Stimulated activated CD8-positive, alpha-beta memory T cell treated with anti-CD3 and anti-CD28 coated beads, Interleukin-7, amount 100 ng/mL, for 24 hours (primary cell): ENCODE measurements around the gene PHETA1.
"Not testable (repeated sequence)": the region's sequence is repeated elsewhere in the genome, so short reads cannot be mapped to it uniquely, and the experiment has no call there.

Experiments
- DNase-seq: peaks from one replicate; pipeline ENCODE4 v3.0.0-alpha.2; 2020; ENCODE audit warnings: low read depth

PHETA1 gene

DNA sequence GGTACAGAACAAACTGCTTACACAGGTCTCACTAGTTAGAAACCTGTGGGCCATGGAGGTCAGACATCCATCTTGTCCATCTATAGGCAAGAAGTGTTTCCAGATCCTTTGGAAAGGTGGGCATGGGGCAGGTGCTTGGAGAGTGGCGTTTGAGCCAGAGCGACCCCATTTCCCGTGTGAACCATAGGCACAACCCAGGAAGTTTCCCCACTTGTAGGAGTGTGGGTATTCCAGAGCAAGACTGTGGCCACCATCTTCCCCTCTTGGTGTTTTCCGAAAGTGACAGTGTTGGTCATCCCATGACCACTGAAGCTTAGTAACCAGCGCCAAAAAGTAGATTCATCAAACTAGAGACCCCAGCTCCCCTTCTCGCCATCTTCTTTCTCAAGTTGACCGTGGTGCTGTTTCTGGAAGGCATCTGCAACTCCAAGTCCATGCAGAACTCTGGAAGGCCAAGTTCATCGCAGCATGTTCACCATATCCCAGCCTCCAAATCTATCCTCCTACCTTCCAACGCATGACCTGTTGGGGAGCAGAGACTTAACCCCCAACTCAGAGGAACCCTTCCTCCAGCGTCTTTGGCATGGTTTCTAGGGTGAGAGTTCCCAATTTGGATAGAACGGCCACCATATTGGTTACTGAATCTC is 19.7 kb downstream of the PHETA1 start:
- no peak for DNase-seq

DNA sequence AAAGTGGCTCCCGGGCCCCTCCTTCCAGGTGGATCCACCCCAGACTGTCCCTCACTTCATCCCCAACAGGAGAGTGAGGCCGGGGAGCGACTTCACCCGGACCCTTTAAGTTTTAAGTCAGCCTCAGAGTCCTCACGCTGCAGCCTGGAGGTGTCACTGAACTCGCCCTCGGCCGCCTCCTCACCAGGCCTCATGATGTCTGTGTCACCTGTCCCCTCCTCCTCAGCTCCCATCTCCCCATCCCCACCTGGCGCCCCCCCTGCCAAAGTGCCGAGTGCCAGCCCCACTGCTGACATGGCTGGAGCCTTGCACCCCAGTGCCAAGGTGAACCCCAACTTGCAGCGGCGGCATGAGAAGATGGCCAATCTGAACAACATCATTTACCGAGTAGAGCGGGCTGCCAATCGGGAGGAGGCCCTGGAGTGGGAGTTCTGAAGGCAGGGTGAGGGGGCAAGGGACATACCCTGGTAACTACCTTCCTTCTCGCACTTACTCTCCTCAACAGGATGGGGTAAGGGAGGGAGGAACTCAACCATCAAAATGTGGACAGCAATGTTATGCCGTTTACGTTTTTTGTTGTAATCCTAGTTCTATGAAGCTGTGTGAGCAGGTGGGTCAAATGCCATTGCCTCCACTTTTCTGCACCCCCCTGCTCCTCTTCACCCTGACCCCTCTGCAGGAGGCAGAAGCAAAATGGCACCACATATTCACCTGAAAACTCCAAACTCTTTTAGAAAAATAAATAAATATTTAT is 20.8 kb downstream of the PHETA1 start:
- no peak for DNase-seq

DNA sequence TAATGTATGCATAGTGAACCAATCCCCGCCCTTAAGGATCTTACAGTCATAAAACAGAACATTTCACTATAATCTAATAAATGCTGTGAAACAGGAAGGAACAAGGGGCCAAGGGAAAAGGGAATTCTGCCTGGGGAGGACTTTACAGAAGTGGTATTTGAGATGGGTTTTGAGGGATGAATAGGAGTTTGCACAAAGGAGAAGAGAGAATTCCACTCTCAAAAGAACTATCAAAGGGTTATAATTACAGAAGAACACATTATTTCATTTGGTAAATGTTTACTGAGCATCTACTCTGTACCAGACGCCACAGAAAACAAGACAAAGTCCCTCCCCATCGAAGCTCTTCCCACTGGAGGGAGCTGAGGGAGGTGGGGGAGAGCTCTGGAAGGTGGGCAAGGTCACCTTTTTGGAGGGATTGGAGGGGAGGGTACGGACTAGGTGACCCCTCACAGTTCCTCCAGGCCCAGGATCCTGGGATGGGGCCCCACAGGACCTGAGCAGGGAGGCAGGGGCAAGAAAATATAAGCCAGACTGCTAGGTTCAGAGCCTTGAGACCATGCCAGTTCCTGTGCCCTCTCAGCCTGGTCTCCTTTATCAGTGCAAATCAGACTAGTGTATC is 24.5 kb downstream of the PHETA1 start:
- no peak for DNase-seq

DNA sequence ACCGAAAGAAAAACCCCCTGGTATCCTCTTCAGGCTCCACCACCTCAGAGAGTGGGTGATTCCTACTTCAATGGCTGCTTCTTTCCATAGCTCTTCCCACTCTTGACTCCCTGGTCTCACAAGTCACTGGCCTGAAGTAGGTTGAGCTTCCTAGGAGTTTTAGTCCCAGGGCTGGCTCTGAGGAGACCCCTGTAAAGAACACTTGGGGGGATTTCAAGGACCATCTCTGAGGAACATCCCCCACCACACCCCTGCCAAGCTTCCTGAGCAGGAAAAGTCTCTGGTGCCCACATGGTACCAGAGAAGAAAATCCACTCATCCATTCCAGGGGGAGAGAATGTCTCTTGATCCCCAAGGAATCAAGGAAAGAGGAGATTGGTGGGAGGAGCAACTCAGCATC is 25.7 kb downstream of the PHETA1 start:
- no peak for DNase-seq

DNA sequence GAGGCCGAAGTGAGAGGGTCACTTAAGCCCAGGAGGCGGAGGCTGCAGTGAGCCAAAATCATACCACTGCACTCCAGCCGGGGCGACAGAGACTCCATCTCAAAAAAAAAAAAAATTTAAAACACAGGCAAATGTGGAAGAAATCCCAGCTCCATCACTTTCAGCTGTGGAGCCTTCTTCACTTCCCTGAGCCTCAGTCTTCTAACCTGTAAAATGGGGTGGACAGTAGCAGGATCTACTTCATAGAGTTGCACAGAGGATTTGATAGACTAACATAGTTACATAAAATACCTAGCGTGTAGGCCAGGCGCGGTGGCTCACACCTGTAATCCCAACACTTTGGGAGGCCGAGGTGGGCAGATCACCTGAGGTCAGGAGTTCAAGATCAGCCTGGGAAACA is 26.5 kb downstream of the PHETA1 start:
- DNase-seq, result no peak

DNA sequence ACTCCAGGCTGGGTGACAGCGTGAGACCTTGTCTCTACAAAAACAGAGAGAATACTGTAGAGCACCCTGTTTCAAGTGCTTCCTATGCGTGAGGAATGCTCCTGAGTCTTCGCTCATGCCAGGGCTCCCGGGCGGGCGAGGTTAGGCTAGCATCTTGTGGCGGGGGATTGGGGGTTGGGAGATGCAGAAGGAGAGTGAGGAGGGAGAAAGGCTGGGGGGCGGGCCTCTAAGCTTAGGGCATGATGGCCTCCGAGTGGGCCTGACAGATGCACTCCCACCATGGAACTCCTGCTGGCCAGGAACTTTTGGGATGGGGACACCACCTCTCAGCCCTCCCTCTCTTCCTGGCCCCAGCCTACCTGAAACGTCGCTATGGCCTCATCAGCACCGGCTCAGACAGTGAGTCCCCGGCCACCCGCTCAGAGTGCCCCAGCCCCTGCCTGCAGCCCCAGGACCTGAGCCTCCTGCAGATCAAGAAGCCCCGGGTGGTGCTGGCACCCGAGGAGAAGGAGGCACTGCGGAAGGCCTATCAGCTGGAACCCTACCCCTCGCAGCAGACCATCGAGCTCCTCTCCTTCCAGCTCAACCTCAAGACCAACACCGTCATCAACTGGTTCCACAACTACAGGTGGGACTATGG is 27.3 kb downstream of the PHETA1 start:
- no peak for DNase-seq

DNA sequence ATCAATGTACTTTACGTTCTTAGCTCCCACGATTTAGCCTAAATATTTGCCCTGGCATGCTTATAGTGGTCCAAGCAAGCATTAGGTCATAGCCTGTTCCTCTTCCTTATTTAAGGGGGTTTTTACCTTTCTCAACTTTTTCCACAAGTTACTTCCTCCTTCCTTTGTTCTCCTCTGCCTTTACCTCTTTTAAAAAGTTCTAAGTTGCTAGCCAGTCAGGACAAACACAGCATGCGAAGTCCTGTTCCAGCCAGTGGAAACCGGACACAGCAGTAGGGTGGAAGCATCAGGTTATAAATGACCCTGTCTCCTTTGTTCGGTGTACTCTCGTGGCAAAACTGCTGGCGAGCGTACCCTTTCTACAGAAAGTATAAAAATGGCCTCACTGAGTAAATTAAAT is 28.2 kb downstream of the PHETA1 start:
- not testable (repeated sequence) for DNase-seq

DNA sequence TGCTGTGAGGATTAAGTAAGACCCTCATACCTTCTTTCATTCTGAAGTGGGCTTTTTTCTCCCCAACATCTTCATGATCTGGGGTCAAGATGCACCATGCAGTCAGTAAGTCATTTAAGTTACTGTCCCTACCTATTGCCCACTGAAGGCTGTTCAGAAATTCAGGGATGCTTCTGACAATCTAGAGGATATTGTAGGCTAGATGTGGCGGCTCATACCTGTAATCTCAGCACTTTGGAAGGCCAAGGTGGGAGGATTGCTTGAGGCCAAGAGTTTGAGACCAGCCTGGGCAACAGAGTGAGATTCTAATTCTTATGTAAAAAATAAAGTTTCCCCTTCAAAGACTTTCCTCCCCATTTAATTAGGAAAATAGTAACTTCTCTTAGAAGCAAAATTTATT is 28.7 kb downstream of the PHETA1 start:
- no peak for DNase-seq

DNA sequence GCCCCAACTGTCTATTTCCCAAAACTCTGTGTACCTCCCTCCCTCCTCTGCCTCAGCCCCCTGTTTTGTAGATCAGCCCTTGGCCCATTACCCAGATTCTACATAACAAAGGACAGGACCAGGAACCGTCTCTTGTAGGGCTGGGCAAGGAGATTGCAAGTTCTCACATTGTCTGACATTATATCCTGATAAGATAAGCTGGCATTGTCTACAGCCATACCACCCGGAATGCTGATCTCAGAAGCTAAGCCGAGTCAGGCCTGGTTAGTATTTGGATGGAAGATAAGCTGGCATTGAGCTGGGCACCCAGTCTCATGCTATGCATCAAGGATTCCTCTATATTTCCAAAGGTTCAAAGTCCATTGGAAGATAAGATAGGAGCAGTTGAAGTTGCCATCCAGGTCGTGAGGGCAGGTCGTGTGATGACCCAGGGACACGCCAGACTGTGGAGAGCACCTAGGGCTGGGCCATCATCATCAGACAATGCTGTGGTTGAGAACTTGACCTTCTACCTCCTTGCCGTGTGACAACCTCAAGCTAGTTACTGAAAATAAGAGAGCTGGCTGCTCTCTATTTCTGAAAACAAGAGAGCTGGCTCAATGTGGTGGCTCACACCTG is 29.5 kb downstream of the PHETA1 start:
- DNase-seq, result no peak

DNA sequence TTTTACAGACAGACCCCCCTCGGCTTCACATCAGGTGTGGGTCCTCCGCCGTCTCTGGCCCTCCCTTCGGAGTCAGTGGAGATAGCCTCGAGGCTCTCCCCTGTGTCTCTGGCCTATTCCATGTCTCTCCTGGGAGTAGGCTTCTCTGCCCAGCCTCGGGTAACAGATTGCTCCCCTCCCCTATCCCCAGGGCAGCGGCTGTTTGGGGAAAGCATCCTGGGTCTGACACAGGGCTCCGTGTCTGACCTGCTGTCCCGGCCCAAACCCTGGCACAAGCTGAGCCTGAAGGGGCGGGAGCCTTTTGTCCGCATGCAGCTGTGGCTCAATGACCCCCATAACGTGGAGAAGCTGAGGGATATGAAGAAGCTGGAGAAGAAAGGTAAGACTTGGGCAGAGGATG is 30.8 kb downstream of the PHETA1 start:
- DNase-seq, result no peak

DNA sequence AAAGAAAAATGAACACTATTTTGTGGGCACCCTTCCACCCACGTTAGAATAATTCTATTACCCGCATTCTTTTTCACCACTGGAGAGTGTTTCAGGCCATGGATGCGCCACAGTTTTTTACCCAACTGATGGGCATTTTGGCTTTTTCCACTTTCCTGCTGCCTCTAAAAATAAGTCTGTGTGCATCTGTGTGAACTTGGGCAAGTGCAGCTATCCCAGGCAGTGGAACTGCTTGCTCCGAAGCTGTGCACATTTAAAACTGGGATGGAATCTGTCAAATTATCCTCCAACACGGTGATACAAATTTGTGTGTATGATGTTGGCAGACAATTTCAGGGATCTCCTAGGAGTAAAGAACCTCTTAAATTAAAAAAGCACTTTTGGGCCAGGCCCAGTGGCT is 31.5 kb downstream of the PHETA1 start:
- DNase-seq, result no peak

DNA sequence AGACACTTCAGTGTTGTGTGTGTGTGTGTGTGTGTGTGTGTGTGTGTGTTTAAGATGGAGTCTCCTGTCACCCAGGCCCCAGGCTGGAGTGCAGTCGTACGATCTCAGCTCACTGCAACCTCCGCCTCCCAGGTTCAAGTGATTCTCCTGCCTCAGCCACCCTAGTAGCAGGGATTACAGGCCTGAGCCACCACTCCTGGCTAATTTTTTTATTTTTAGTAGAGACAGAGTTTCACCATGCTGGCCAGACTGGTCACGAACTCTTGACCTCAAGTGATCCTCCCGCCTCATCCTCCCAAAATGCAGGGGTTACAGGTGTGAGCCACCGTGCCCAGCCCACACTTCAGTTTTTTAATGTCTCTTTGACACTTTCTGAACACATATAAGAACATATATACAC is 32.5 kb downstream of the PHETA1 start:
- not testable (repeated sequence) for DNase-seq

DNA sequence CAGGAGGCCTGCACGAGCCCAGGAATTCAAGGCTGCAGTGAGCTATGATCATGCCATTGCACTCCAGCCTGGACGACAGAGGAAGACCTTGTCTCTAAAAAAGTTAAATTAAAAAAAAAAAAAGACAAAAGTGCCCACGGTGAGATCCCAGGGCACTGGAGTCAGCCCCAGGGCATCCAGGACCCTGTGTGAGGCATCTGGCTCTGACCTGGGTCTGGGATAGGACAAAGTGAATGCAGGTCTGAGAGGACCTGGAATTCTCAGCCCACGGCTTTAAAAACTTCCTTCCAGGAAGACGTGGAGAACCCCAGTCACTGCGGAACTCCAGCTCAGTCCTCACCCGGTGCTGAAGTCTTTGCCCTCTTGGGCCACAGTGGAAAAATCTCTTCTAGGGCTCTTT is 33.1 kb downstream of the PHETA1 start:
- DNase-seq, result no peak

DNA sequence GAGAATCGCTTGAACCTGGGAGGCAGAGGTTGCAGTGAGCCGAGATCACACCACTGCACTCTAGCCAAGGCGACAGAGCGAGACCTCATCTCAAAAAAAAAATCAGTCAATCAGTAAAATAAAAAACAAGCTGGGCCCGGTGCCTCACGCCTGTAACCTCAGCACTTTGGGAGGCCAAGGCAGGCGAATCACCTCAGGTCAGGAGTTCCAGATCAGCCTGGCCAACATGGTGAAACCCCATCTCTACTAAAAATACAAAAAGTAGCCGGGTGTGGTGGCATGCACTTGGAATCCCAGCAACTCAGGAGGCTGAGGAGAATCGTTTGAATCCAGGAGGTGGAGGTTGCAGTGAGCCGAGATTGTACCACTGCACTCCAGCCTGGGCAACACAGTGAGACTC is 33.6 kb downstream of the PHETA1 start:
- DNase-seq, result not testable (repeated sequence)

DNA sequence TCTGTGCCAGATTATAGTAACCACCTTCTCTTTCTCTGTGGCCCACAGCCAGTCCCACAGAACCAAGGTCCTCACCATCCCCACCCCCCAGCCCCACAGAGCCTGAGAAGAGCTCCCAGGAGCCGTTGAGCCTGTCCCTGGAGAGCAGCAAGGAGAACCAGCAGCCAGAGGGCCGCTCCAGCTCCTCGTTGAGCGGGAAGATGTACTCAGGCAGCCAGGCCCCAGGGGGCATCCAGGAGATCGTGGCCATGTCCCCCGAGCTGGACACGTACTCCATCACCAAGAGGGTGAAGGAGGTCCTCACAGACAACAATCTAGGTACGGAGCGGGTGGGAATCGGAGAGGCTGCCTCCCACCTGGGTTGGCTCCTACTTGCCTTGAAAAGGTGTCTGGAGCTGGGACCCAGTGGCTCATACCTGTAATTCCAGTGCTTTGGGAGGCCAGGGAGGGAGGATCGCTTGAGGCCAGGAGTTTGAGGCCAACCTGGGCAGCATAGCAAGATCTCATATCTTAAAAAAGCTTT is 34.4 kb downstream of the PHETA1 start:
- DNase-seq, result no peak

DNA sequence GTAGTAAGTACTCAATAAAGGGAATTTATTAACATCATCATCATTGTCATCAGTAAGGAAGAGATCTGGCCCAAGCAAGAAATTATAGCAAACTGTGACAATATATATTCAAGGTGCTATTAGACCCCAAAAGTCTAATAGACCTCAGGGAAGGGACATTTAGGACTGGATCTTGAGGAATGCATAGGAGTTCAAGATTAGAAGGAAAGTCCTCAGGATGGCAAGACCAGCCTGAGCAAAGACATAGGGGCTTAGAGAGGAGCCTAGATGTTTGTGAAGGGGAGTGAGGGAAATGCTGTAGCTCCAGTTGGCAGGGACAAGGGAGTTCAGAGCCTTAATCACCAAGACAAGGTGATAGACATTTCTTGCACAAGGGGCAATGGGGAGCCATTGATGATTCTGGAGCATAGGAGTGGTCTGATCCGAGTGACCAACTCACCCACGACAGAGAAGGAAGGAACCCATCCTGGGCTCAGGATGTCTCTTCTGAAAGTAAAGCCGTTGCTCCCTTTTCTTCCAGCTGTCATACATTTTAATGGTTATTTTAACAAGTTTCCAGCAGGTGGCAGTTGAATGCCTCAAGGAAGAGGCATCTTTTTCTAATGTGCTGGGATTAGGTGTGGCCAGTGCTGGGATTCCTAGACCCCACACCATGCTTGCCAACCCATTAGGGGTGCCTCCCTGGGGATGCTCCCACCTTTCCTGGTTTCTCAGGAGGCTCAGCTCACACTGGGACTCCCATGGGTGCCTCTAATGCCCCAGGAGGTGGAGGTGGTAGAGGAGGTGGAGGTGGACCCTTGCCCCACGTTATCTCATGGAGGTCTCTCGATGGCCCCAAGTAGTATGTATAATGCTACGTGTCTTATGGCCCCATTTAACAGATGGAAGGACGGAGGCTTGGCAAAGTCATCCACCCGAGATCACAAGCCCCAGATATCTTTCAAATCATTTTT is 37.8 kb downstream of the PHETA1 start:
- DNase-seq, result no peak

DNA sequence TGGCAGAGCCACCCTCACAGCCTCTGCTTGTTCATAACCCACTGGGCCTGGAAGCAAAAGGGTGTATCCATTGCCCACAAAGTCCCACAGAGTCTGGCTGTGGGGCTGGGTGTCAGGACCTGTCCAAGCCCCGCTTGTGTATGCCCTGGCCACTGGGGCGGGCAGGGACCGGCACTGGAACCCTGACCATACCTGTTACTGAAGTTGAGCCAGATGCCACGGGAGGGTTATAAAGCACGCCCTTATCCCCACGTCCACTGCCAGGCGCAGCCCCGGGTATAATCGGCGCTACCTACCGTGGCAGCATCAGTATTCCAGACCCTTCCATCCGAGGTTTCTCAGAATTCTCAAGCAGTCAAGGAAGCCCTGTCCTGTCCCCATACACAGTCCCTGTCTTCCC is 40.8 kb downstream of the PHETA1 start:
- no peak for DNase-seq

DNA sequence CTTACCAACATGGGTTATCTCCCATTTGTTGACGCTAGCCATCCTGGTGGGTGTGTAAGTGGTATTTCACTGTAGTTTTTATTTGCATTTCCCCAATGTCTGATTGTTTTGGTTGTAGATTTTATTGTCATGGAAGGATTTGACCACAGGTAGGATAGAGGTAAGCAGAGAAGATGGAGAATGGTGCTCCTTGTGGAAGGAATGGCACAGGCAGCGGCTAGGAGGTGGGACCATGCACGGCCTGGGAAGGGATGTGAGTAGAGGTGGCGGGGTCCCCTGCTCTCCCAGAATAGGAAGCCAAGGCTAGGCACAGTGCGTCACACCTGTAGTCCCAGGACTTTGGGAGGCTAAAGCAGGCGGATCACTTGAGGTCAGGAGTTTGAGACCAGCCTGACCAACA is 41.4 kb downstream of the PHETA1 start:
- no peak for DNase-seq

DNA sequence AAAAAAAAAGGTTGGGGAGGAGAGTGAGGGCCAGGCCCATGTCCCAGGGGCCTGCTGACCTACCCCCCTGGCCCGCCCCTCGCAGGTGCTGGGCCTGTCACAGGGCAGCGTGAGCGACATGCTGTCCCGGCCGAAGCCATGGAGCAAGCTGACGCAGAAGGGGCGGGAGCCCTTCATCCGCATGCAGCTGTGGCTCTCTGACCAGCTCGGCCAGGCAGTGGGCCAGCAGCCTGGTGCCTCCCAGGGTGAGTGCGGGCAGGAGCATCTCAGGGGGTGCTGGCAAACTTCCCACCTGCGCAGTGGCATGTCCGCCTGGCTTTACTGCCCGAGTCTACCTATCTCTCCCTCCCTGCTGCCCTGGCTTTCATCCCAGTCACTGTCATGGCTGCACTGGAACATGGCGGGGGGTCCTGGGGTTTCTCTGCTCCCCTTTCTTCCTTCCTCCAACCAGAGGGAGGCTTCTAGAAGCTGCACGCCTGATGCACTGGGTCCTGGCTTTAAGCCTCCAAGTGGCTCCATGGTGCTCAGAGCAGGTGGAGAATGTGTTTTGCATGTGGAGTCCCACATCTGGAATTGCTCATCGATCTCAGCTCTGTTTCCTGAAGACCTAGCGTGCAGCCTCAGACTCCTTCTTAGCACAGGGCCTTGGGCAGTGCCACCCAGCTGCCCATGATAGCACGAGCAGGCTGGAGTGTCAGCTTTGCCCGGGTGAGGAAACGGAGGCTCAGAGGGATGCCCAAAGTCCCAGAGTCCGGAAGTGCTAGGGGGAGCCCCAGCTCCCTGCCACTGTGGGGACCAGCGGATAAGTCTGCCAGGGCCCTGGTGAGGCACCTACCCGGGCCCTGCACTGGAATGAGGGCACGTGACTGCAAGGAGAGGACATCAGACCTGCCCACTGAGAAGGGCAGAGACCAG is 46.3 kb downstream of the PHETA1 start:
- DNase-seq, result no peak

DNA sequence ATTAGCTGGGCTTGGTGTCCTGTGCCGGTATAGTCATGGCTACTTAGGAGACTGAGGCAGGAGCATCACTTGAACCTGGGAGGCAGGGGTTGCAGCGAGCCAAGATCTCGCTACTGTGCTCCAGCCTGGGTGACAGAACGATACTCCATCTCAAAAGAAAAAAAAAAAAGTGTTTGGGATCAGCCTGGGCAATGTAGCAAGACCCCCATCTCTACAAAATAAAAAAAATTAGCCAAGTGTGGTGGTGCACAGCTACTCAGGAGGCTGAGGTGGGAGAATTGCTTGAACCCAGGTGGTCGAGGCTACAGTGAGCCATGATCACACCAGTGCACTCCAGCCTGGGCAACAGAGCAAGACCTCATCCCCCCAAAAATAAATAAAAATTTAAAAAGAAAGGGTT is 47.6 kb downstream of the PHETA1 start:
- DNase-seq, result no peak
